KBM-7 (cell line): ENCODE measurements around the gene DYRK1A.
A peak's percentile ranks its signal among the peaks of the same experiment; 100 is the strongest.

Experiments
- DNase-seq: peaks from one replicate; pipeline ENCODE4 v3.0.0-alpha.2; 2015
- in situ Hi-C: fragments of 300-500 bp; cut with MboI; formaldehyde crosslinking; loops from 2 replicates; pipeline ENCODE4 v1.14.3; 2020; ENCODE audit warnings: low sequenced_read_pairs, low pct_unique_long_range_greater_than_20kb, mixed read lengths

DYRK1A gene

DNA sequence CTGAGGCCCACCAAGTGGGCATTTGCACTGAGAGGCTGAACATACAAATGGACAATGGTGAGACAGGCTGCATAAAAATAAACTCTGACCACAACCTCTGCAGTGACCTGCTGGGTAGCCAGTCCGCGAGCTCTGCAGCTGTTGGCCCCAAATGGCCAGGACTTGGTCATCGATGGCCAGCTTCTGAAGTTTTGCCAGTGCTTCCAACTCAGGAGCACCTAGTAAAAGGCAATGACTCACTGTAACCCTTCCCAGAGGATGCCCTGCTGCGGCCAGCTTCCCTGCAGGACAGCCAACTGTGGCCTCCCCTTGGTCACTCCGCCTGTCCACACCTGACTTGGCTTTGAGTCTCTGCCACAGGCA is 185.4 kb downstream of the DYRK1A start:
- in situ Hi-C loops = no loop called here

DNA sequence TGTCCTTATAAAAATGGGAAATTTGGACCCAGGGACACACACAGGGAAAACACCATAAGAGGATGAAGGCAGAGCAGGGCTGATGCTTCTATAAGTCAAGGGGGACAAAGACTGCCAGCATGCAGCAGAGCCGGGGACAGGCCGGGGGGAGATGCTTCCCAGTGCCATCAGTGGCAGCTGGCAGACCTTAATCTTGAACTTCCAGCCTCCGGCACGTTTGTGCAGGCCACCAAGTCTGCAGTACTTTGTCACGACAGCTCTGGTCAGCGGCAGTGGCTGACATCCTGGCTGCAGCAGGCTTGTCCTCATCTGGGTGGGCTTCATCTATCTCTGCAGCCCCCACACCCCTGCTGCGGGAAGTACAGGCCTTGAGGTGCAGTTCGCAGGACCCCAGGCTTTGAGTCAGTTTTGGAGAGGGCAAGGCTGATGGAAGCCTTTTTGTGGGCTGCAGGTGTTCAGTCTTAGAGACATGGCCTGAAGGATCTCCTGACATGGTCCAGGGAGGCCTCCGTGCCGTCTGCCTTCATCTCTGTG is 186.0 kb downstream of the DYRK1A start:
- no peak for DNase-seq
- in situ Hi-C loops = no loop called here

More for the DNA sequence above, 185.4 kb downstream of the DYRK1A start:
- no peak for DNase-seq

DNA sequence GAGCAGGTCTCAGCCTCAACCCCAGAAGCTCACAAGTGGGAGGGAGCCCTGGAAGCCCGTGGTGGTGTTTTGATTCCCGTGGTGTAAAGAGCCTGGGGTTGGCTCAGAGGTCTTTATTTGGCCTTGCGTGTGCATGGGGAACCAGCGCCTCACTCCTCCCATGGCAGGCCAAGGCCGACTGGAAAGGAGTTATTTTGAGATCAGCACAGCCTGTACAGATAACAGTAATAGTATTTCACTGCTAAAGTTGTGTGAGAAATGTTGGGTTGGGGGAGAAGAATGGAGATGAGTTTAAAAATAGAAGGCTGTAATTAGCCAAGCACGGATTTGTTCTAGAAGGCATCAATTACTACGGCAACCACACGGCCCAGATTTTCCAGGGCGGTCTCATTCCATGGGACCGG is 186.5 kb downstream of the DYRK1A start:
- DNase-seq = no peak
- in situ Hi-C loops = no loop called here

DNA sequence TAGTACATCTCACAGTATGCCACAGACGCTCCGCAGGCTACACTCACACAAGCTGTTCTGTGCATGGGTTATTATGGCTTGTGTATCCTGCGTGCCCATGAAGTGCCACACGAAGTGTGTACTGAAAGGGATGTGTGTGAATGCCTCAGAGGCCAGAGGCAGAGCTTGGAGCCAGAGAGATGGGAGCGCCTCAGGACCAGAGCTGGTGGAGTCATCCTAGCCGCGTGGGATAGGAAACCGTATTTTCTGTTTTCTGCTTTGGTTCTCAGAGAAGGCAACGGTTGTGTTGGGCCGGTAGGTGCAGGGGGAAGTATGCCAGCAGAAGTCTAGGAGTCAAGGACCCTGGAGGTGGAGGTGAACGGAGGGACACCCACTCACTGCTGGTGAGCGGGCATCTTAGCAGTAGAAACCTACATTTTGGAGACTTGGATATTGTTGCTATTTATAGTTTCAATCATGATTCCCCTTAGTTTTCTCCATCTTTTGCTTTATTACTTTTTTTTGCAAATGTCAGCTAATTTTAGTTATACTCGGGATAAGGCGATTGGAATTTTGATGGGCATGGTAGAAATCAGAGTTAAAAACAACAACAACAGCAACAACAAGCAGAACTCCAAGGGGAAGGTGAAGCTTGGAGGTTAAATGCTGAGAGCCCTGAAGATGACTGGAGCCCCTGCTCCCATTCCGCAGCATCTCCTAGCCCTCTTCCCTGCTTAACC is 188.2 kb downstream of the DYRK1A start:
- no peak for DNase-seq
- in situ Hi-C loops = no loop called here

DNA sequence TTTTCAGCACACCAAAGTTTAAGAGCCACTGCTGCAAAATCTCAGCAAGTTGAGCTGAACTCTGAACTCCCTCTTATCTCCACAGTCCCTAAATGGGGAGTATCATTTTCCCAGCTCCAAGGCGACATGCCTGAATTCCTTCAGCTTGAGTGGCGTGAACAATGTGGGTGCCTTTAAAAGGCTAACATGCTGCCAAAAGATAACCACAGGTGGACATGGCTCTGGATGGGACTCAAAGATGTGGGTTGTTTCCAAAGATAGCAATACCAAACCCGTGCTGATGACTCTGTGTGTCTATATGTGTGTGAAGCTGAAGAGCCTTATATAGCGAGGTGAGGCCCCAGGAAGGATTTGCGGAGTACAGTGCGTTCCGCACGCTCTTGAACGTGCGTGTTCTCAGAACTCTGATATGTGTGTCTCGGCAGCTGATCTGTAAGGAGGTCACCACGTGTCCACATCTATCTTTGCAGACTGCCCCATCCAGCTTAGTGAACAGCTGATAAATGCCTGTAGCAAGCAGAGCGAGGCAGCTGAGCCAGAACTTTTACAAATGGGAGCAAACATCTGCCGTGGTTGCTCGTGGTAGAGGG is 189.2 kb downstream of the DYRK1A start:
- in situ Hi-C loops = no loop called here
- DNase-seq = no peak

DNA sequence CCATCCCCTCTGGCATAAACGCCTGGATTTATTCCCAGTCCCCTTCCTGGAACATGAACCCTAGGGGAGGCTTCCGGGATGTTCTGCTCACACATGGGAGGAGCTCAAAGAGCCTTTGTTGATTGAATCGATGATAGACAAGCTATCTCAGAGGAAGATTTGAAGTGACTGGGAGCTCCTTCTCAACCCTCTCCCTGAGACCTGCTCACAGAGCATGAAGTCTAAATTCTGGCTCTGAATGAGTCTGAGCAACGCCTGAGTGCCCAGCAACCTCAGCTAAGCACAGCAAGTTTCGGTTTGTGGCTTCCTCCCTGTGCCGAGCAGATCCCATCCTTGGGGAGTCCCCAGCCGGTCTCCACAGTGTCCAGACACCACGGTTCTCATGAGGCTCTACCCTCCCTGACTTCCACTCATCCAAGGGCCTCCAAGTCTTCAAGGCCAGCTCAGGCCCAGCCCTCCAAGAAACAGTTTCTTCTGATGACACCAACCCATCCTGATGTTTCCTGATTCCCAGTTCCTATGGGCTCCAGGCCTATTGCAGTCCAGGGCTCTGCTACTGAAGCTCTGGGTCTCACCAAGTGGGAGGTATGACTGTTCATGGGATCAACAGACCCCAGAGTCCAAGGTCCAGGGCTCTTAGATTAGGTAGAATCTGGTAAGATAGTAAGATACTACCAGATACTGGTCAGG is 190.8 kb downstream of the DYRK1A start:
- in situ Hi-C loops = no loop called here
- peak; percentile 30 for DNase-seq

DNA sequence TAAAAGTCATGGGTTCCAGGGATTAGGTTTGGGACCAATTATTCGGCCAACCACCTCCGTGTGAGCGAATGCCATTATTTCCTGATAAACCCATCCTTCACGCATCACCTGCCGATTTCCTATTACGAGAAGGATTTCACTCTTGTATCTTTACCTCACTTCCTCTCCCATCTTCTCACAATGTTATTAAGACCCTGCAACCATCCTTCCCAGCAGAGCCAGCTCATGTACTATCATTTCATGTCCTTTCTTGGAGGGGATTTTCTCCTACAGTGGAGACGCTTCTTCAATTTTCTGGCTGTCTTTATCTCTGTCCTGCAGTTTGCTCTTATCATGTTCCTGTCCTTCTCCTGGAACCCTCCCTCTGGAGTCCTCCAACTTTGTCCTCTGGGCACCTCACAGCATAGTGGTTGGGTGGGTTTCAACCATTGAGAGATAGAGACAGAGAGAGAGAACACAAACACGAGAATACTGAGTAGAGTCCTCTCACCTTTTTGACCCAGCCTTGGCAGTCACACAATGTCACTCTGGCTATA is 192.2 kb downstream of the DYRK1A start:
- no peak for DNase-seq
- in situ Hi-C loops = no loop called here

DNA sequence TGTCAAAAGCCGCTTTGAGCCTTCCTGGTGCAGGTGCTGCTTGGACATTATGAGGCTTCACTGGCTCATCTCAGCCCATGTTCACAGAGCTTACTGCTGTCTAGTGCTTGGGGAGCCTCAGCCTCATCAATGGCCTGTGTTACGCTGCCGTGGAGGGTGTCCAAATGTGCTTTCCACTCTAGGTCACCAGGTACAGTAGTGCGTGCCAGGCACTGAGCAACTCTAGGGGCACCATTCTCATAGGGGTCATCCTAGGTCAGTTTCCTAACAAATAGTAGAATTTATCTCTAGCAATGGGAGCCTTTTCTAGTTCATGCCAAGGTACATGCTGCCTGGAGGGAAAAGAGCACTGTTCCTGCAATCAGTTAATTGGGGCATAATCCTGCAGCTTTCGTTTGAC is 193.8 kb downstream of the DYRK1A start:
- in situ Hi-C loops = no loop called here
- no peak for DNase-seq

DNA sequence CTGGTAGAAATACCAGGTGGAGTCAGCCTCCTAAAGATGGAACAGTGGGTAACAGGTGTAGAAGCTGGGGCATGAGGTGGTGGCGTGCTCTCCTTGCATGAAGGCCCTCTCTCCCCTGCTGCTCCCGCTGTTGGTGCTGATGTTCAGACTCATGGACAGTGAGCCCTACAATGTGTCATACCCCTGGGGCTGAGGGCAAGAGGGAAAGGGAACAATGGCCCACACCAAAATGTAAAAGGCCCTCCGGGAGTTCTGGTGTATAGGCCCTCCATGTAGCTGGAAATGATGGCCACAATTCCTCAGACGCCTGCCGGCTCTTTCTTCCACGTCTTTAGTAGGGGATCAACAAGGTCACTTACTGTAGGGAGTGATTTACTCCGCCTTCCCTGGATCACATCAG is 194.9 kb downstream of the DYRK1A start:
- in situ Hi-C loops = no loop called here
- no peak for DNase-seq

DNA sequence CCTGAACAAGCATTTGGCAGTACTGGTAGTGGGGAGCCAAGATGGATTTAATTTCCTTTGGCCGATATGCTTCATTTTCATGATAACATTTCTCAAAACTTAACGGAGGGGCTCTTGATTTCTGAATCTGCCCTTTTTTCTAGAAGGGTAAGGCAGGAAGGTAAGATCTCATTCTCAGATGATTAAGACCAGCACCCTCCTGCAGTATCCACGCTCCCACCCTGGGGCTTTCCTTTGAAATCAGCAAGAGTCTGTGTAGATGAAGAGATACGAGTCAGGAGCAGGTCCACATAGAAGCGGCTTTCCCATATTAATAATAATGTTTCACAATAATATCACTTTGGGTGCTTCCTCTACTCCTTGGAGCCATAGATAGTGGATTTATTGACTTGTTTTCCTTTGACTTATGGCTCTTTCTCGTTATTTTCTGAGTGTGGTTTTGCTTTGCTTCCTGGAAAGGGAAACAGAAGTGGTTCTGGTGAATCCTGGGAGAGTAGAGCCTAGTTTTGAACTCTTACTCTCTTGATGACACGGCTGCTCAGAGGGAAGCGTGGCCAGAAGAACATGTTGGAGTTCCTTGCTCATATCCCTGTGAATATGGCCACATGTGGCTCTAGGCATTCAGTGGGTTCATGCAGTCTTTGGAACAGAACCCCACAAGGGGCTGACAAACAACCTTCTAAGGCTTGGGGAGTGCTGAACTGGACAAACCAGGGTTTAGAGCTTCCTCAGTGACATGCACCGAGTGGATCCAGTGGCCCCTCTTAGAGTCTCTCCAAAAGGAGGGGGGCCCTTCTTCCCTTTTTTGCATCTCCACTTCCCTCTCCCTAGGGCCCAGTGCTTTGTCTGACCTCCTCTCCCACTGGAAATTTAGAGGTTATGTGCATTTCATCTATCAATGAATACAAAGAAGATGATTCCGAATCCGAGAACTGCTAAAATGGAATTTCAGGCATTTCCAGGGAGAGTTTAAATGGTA is 195.7 kb downstream of the DYRK1A start:
- in situ Hi-C loops = no loop called here

DNA sequence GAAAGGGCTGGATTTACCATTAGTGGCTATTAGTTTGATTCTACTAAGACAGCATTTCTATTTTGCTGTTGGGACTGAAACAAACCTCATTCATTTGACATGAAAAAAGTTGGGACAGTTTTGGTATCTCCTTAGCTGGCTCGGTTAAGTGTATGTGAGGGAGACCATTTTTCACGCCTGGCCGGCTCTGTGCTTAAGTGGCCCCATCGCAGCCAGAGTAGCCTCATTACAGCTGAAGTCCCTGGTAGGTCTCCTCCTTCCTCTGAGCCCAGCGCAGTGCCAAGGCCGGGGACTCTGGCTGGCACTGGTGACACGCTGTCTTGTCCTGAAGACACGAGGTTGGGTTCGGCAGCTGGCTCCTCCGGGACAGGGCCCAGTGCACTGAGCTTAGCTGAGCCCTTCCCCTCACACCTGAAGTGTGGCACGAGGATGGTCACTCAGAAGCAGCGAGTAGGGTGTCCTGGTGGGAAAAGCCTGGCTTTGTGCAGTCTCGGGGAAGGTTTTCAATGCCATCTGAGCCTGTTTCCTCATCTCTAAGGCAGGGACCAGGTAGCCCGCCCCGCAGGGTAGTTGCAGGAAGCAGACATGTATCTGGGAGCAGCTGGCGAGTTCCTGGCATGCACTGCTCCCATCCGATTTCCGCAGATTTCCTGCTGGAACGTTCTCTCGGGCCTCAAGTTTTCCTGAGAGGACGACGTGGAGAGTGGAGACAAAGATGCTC is 196.5 kb downstream of the DYRK1A start:
- no peak for DNase-seq
- in situ Hi-C loops = no loop called here

More for the DNA sequence above, 195.7 kb downstream of the DYRK1A start:
- peak; percentile 47 for DNase-seq

DNA sequence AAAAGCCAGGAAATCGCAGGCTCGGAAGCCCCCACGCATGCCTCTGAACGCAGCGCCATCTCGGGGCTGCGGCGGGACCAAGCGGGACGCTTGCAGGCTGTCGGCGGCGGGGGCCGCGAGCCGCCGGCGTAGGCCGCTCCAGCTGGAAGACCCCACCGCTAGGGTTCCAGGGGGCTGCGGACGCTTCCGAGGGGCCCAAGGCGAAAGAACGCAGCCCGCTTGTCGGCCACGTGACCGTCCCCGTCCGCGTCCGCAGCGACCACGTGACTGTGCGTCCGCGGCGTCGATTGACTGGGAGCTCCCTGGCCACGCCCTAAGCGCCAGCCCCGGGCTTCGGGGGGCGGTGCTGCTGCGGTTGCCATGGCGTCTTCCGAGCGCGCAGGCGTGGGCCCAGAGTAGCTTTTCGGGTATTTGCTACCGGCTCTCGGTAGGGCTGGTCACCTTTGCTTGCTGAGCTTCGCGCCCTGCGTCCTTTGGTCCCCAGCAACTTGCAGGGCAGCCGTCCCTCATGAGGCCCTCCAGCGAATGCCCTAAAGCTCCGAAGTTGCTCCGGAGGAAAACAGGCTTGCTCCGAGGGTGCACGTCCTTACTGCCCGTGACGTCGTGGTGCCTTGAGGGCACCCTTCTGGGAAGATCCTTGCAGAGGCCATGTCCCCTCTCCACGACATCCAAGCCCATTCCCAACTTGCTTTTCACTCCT is 197.2 kb downstream of the DYRK1A start:
- in situ Hi-C loops = no loop called here
- peak; percentile 89 for DNase-seq

DNA sequence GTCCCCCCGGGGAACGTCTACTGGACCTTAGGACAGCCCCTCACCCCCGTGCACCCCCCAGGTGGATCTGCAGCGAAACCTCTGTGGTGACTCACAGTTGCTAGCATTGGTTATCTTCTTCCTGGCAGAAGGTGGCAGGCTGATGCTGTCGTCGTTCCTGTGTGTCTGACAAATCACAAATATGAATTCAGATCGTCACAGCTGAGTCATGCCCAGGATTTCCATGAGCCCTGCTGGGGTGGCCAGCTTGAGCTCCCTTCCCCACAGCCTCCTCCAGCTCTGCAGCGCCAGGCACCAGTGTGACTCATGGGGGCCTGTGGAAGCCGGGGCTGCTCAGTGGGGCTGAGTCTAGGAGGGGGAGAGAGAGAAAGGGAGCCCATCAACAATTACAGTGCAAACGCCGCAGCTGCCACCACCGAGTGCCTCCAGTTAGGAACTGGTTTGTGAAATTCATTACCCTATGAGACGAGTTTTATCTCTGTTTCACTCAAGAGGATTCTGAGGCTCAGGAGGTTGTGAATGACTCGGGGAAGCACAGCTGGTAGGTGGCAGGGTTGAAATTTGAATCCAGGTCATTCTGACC is 197.9 kb downstream of the DYRK1A start:
- DNase-seq = peak; percentile 79
- in situ Hi-C loops = no loop called here

DNA sequence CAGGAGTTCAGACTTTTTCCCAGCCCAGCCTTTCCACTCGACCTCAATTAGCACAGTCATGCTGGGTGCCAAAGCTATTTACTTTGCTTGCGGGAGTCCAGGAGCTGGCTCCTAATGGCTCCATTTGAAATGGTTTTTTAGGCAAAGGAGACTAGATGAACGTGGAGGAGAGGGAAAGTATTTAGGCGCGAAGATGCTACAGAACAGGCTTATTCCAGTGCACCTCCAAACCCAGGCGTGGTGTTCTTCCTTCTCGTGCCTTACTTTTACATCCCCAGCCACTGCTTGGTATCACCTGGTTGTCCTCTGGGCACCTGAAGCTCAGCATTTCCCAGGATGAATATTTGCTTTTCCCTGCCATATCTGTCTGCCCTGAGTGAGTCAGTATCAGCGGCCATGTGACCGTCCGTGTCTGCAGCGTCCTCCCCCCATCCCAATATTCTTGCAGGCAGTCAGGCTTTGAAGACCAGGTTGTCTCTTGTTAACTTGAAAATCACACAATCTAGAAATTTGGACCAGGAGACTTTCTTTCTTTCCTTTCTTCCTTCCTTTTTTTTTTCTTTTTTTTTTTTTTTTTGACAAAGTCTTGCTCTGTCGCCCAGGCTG is 198.5 kb downstream of the DYRK1A start:
- in situ Hi-C loops = no loop called here
- DNase-seq = no peak

DNA sequence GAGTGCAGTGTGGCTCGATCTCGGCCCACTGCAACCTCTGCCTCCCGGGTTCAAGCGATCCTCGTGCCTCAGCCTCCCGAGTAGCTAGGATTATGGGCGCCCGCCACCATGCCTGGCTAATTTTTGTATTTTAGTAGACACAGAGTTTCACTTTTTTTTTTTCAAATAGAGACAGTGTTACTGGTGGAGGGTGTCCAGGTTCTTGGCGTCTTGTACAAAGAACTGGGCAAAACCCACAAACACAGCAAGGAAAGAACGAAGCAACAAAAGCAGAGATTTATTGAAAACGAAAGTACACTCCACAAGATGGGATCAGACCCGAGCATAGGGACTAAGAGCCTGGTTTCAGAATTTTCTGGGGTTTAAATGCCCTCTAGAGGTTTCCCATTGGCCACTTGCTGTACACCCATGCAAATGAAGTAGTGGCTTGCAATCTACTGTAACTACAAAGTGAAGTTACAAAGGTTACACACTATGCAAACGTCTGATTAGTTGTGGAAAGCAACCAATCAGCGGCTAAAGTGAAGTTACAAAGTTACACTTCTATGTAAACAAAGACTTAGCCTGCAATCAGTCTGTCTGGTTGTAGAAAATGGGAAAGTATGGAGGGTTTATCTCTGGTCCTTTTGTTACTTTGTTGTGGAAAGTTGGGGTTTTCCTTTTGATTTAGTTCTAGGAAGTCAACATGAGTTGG is 199.1 kb downstream of the DYRK1A start:
- no peak for DNase-seq
- in situ Hi-C loops = no loop called here

DNA sequence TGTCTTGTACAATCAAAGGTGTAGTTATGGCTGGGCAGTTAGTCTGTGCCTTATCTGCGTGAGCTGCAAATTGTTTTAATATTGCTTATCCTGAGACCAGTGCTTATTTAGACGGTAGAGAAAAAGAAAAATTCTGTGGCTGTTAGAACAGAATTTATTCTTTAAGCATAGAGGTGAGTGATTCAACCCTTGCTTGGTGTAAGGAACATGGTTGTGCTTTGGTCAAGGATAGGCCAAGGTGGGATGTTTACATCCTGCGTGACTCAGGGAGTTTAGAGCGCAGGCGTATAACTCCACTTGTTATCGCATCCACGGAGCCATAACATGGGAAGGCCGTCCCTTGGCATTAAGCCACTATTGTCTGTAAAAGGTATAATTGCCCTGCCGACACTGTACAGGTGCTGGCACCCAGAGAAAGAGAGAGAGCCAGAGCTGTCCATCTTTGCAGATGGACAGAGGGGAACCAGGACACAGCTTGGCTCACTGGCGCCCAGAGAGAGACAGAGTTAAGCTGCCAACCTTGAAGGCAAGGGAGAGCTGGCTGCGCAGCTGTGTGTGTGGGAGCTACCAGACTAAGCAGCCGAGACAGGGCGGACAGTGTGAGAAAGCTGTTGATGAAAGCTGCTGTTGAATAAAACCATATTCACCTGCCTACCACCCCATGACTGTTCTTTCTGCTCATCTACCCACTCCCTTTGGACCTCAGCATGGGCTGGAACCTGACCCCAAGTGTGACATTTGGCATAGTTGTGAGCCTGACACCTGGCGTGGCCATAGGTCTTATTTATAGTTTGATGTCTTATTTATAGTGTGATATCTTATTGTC is 200.4 kb downstream of the DYRK1A start:
- in situ Hi-C loops = no loop called here

More for the DNA sequence above, 200.4 kb downstream of the DYRK1A start:
- DNase-seq = no peak
